DOHH2 (cell line): ENCODE measurements around the gene BNC2.

Experiments
- H3F3A ChIP-seq: fragments of 200-600 bp; sonication (generic), shearing (Covaris generic); 2 replicates; pipeline ENCODE4 v1.6.0; 2016; ENCODE audit warnings: antibody characterized with exemption, mild to moderate bottlenecking; ENCODE audit not compliant: control insufficient read depth, insufficient read depth
- H3K27ac ChIP-seq: fragments of 200-600 bp; sonication (generic); 2 replicates; pipeline ENCODE4 v1.5.1; 2014; ENCODE audit warnings: low read depth, mild to moderate bottlenecking, low read length, moderate library complexity
- H3K27me3 ChIP-seq: fragments of 200-600 bp; sonication (generic); 2 replicates; pipeline ENCODE4 v1.6.1; 2014; ENCODE audit warnings: mild to moderate bottlenecking, low read length, mixed read lengths; ENCODE audit not compliant: control insufficient read depth
- H3K36me3 ChIP-seq: fragments of 200-600 bp; sonication (generic); 2 replicates; pipeline ENCODE4 v1.6.1; 2014; ENCODE audit warnings: mild to moderate bottlenecking, low read length, moderate library complexity, mixed read lengths; ENCODE audit not compliant: control insufficient read depth
- H3K4me1 ChIP-seq: fragments of 200-600 bp; sonication (generic); 2 replicates; pipeline ENCODE4 v1.6.1; 2014; ENCODE audit warnings: mild to moderate bottlenecking, low read length, mixed read lengths; ENCODE audit not compliant: control insufficient read depth
- H3K4me2 ChIP-seq: fragments of 200-600 bp; sonication (generic); 2 replicates; pipeline ENCODE4 v1.6.0; 2014; ENCODE audit warnings: mild to moderate bottlenecking, low read length, moderate library complexity
- H3K4me3 ChIP-seq: fragments of 200-600 bp; sonication (generic); 2 replicates; pipeline ENCODE4 v1.5.1; 2014; ENCODE audit warnings: mild to moderate bottlenecking, low read length, mixed read lengths
- H3K79me2 ChIP-seq: fragments of 200-600 bp; sonication (generic); 2 replicates; pipeline ENCODE4 v1.6.1; 2014; ENCODE audit warnings: mild to moderate bottlenecking, low read length, mixed read lengths; ENCODE audit not compliant: control insufficient read depth
- H3K9me2 ChIP-seq: fragments of 200-600 bp; sonication (generic); replicated peaks from 2 replicates; pipeline ENCODE4 v1.6.1; 2014; ENCODE audit warnings: mild to moderate bottlenecking, low read length, mixed read lengths; ENCODE audit not compliant: control insufficient read depth
- H3K9me3 ChIP-seq: fragments of 200-600 bp; sonication (generic); 2 replicates; pipeline ENCODE4 v1.6.1; 2014; ENCODE audit warnings: antibody characterized with exemption, low read length, mixed read lengths; ENCODE audit not compliant: control insufficient read depth, insufficient read depth
- H4K20me1 ChIP-seq: fragments of 200-600 bp; sonication (generic); 2 replicates; pipeline ENCODE4 v1.6.0; 2014; ENCODE audit warnings: low read depth, mild to moderate bottlenecking, antibody characterized with exemption, low read length, moderate library complexity; ENCODE audit not compliant: control insufficient read depth, insufficient read depth
- EZH2phosphoT487 ChIP-seq: fragments of 200-600 bp; sonication (generic); IDR thresholded peaks from 2 replicates; pipeline ENCODE4 v1.6.1; 2017; ENCODE audit warnings: borderline replicate concordance, mild to moderate bottlenecking, antibody characterized with exemption, low read length, moderate library complexity, mixed read lengths
- TF ChIP-seq, protein P1 (sequence below): fragments of 200-600 bp; sonication (generic); IDR thresholded peaks from one replicate; pipeline ENCODE4 v1.5.1; 2014; ENCODE audit warnings: antibody characterized with exemption, mild to moderate bottlenecking, low read depth, low read length; ENCODE audit not compliant: poor library complexity, severe bottlenecking

The BNC2 gene

GRCh38 chr9:16832101-16832500 is 38.4 kb downstream of the BNC2 start:
- Histone ChIP-seq H3K79me2 (no peaks in the 10 kb centered on the region), H3K36me3 (no peaks in the 10 kb centered on the region), H3K27me3 (no peaks in the 10 kb centered on the region), H3K9me3 (no peaks in the 10 kb centered on the region), H3K27ac (no peak overlapping the region), H3K9me2 (no peaks in the 10 kb centered on the region), H3K4me1 (no peaks in the 10 kb centered on the region), H3K4me3 (no peak overlapping the region), H4K20me1 (no peaks in the 10 kb centered on the region), H3K4me2 (no peak overlapping the region), H3F3A (no peaks in the 10 kb centered on the region)
- no peak for TF ChIP-seq EZH2phosphoT487
- TF ChIP-seq, protein P1, sequence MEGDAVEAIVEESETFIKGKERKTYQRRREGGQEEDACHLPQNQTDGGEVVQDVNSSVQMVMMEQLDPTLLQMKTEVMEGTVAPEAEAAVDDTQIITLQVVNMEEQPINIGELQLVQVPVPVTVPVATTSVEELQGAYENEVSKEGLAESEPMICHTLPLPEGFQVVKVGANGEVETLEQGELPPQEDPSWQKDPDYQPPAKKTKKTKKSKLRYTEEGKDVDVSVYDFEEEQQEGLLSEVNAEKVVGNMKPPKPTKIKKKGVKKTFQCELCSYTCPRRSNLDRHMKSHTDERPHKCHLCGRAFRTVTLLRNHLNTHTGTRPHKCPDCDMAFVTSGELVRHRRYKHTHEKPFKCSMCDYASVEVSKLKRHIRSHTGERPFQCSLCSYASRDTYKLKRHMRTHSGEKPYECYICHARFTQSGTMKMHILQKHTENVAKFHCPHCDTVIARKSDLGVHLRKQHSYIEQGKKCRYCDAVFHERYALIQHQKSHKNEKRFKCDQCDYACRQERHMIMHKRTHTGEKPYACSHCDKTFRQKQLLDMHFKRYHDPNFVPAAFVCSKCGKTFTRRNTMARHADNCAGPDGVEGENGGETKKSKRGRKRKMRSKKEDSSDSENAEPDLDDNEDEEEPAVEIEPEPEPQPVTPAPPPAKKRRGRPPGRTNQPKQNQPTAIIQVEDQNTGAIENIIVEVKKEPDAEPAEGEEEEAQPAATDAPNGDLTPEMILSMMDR, result no peak

- Histone ChIP-seq H3K27ac (no peak overlapping the region), H3K27me3 (no peaks in the 10 kb centered on the region), H4K20me1 (no peaks in the 10 kb centered on the region), H3K36me3 (no peaks in the 10 kb centered on the region), H3K79me2 (no peaks in the 10 kb centered on the region), H3K4me1 (no peaks in the 10 kb centered on the region), H3K9me2 (no peaks in the 10 kb centered on the region), H3F3A (no peaks in the 10 kb centered on the region), H3K4me3 (no peak overlapping the region), H3K4me2 (no peak overlapping the region), H3K9me3 (no peaks in the 10 kb centered on the region)
- TF ChIP-seq EZH2phosphoT487, result no peak
- TF ChIP-seq, protein P1, result no peak
Measured at GRCh38 chr9:16830806-16831205, 39.7 kb downstream of the BNC2 start.

DNA sequence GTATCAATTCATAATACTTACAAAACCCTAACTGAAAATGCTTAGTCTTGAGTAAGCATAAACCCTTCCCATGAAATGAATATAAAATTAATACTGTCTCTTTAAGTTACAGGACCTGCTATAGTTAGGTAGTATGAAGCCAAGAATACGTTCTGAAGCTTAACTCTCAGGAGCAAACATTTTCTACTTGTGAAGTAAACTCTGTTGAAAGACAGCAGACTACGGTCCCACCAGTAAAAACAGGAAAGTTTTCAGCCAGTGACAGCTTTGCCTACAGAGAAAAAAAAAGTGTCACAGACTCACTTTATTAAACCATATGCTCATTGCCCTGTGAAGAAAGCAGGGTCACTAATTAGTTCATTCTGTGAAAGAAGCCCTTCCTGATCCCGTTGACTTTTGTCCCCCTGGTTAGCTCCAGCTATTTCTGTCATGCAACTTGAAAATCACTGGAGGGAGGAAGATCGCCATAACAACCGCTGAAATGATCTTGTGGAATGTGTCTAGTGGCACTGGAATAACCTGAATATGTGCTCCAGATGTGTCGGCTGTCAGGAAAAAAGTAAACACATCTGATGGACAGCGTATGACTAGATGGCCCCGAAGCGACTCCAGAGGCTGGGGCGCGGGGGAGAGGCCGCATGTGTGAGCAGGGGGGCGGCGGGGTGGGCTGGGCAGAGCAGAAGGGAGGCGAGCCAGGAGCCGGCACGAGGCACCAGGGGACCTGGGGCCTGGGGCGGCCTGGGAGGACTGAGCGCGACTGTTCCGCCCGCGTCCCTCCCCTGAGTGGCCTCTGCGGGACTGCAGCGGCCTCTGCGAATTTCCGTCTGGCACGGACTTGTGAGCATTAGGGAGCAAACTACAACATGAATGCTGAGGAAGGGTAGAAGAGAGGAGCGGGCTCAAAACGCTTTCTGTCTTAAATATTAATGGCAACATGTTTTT is 41.9 kb downstream of the BNC2 start:
- no peak overlapping the region for H3K4me3 ChIP-seq
- no peaks in the 10 kb centered on the region for H4K20me1 ChIP-seq
- no peaks in the 10 kb centered on the region for H3K4me1 ChIP-seq
- H3K9me3 ChIP-seq, result no peaks in the 10 kb centered on the region
- H3K79me2 ChIP-seq, result no peaks in the 10 kb centered on the region
- H3K36me3 ChIP-seq, result no peaks in the 10 kb centered on the region
- TF ChIP-seq, protein P1, result no peak
- TF ChIP-seq EZH2phosphoT487, result no peak
- H3K4me2 ChIP-seq, result no peak overlapping the region
- no peaks in the 10 kb centered on the region for H3K9me2 ChIP-seq
- H3K27me3 ChIP-seq, result no peaks in the 10 kb centered on the region
- no peaks in the 10 kb centered on the region for H3F3A ChIP-seq
- H3K27ac ChIP-seq, result no peak overlapping the region
